K562 (cell line): ENCODE measurements around the gene TAS2R40. TPM values are rescaled to one million over a fixed set of nuclear protein-coding genes. Genes with fewer than 3 reads are reported as not detected.

Source experiments
- ATF3 ChIP-seq, 2 experiments: fragments of 450-650 bp in 1 of 2; sonication (generic) in 1 of 2; formaldehyde crosslinking in 1 of 2; IDR thresholded peaks in 1 of 2; conservative IDR thresholded peaks in 1 of 2; 2 replicates each; pipeline versions ENCODE4 v1.6.1 to v1.8.1; 2016 to 2023; ENCODE audit warnings: mild to moderate bottlenecking in 2 of 2, moderate library complexity in 2 of 2, inconsistent platforms in 1 of 2, missing genetic modification reagents in 1 of 2
- ATF7 ChIP-seq: fragments of 450-650 bp; IDR thresholded peaks from 2 replicates; pipeline ENCODE4 v1.7.1; 2014; ENCODE audit warnings: mild to moderate bottlenecking, moderate library complexity
- CHCHD3 ChIP-seq: fragments of 250-450 bp; sonication (Bioruptor Pico); IDR thresholded peaks from 2 replicates; pipeline ENCODE4 v2.1.2; 2022; ENCODE audit warnings: mild to moderate bottlenecking
- CHD4 ChIP-seq: fragments of 200-600 bp; sonication (generic); IDR thresholded peaks from 3 replicates; pipeline ENCODE4 v1.6.1; 2012; ENCODE audit warnings: low read depth, mild to moderate bottlenecking, mixed read lengths, low read length, inconsistent platforms; ENCODE audit not compliant: insufficient read depth, insufficient replicate concordance, poor library complexity, severe bottlenecking
- CTCFL ChIP-seq: IDR thresholded peaks from 2 replicates; pipeline ENCODE4 v1.6.1; 2011; ENCODE audit warnings: borderline replicate concordance, low read depth, mild to moderate bottlenecking, moderate library complexity, low read length; ENCODE audit not compliant: insufficient read depth, poor library complexity, severe bottlenecking
- NCOR1 ChIP-seq: fragments of 450-650 bp; IDR thresholded peaks from 2 replicates; pipeline ENCODE4 v1.6.1; 2016; ENCODE audit warnings: mild to moderate bottlenecking, moderate library complexity
- NR4A1 ChIP-seq, 2 experiments: fragments of 250-450 bp in 1 of 2; fragments of 450-650 bp in 1 of 2; sonication (Bioruptor Pico) in 1 of 2; IDR thresholded peaks; 2 replicates each; pipeline versions ENCODE4 v1.4.0 to v1.6.1; 2016 to 2020; ENCODE audit warnings: mild to moderate bottlenecking in 2 of 2, missing compliant biosample characterization in 1 of 2, missing genetic modification characterization in 1 of 2, moderate library complexity in 1 of 2
- THRAP3 ChIP-seq: fragments of 450-650 bp; IDR thresholded peaks from 2 replicates; pipeline ENCODE4 v1.6.1; 2016; ENCODE audit warnings: mild to moderate bottlenecking, inconsistent platforms, borderline replicate concordance
- XRCC3 ChIP-seq: fragments of 450-650 bp; IDR thresholded peaks from 2 replicates; pipeline ENCODE4 v1.6.1; 2017; ENCODE audit warnings: mild to moderate bottlenecking, moderate library complexity
- ZNF3 ChIP-seq: fragments of 250-450 bp; sonication (Bioruptor Pico); IDR thresholded peaks from 2 replicates; pipeline ENCODE4 v1.5.0; 2021; ENCODE audit warnings: mild to moderate bottlenecking, moderate library complexity
- polyA plus RNA-seq, 8 experiments: library from polyadenylated mRNA; depleted of rRNA in 4 of 8; stranded (reverse) in 5 of 8; unstranded in 3 of 8; fragments of >200 nt; fragmentation: Nextera tagmentation in 2 of 8; fragmentation: Illumina TruSeq in 1 of 8; extraction: Ambion mirVana in 2 of 8; extraction: Trizol in 1 of 8; gene quantifications; 2 replicates each; pipeline versions ENCODE4 v1.2.1 to v1.2.3, GENCODE V29; 2011 to 2014; ENCODE audit warnings: inconsistent platforms in 1 of 8, missing spikeins in 1 of 8
- total RNA-seq, 7 experiments: library from RNA; depleted of rRNA in 6 of 7; stranded (reverse); fragments of >200 nt in 6 of 7; fragmentation: Illumina TruSeq in 2 of 7; extraction: Trizol in 2 of 7; gene quantifications; 2 replicates each; pipeline versions ENCODE4 v1.2.1 to v1.2.3, GENCODE V29; 2011 to 2021; ENCODE audit warnings: low replicate concordance in 1 of 7

TAS2R40 gene
- total and polyA plus RNA-seq, 9 of the 15 experiments (the other 6 are each of a cell fraction or from before 2014, with no cell fraction given): not detected

- no peak for TF ChIP-seq CTCFL
- TF ChIP-seq THRAP3: no peak
- TF ChIP-seq CHD4: no peak
- TF ChIP-seq NR4A1 (CRISPR knock-in tag; IDR thresholded peaks at IDR 0.05): no peak
- TF ChIP-seq NR4A1 (tag; IDR thresholded peaks at IDR 0.05): no peak
- TF ChIP-seq NCOR1: no peak
- TF ChIP-seq CHCHD3 (CRISPR knock-in tag): no peak
- no peak for TF ChIP-seq ZNF3 (CRISPR knock-in tag)
- TF ChIP-seq ATF7: no peak
- no peak for TF ChIP-seq XRCC3
- peak; percentile 79 for TF ChIP-seq ATF3 (IDR thresholded peaks at IDR 0.05)
- TF ChIP-seq ATF3 (CRISPR knock-in tag; conservative IDR thresholded peaks at IDR 0.05): no peak
Observed at GRCh38 chr7:143259765-143260164, 37.9 kb downstream of the TAS2R40 start (continued).
